Globus pallidus (tissue), 1 donor: ENCODE data around the gene SERTAD1.

Experiments used
- DNase-seq: peaks from one replicate; pipeline ENCODE4 v3.0.0-alpha.2; 2015; ENCODE audit warnings: low spot score

The SERTAD1 gene

GRCh38 chr19:40400559-40400958 lies 25.2 kb downstream of the SERTAD1 start:
- no peak for DNase-seq

DNA sequence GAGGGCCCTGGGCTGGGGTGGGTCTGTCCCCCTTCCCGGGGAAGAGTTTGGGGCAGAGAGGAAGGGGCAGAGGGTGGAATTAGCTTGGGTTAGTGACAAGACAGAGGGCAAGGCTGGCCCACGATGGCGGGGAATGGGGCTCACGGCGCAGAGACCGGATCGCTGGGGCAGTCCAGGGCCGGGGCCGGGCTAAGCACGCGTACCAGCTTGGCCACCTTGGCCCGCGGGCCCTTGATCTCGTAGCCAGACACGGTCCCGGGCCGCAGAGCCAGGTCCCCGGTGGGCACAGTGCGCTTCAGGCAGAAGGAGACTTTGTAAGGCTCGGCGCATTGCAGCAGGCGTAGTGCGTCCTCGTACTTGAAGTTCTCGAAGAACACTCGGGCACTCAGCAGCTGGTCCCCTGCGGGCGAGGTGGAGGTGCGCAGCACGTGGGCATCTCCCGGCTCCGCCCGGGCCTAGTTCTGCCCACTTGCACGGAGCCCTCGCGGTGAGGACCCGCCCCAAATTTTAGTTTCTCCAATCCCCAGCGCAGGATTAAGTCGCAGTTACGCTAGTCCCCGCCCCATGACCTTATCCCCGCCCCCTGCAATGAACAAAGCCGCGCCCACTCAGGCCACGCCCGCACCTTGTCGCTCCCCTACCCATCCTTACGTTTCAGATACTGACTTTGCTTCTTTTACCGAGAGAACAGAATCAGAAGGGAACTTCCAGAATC lies 27.2 kb downstream of the SERTAD1 start:
- no peak for DNase-seq

DNA sequence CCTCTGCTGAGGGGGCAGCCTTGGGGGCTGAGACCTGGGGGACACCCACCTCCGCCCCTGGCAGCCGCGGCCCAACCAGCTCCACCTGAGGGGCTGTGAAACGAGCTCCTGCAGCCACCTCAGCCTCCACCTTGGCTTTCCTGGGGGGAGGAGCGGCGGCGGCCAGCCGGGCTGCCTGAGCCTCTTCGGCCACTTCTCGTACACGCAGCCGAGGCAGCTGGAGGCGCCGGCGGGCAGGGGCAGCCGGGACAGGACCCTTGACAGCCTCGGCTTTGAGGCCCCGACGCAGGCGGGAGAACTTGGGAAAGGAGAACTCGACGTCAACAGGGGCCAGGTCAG lies 28.3 kb downstream of the SERTAD1 start:
- DNase-seq: no peak

GRCh38 chr19:40396886-40397567 lies 28.8 kb downstream of the SERTAD1 start:
- no peak for DNase-seq

DNA sequence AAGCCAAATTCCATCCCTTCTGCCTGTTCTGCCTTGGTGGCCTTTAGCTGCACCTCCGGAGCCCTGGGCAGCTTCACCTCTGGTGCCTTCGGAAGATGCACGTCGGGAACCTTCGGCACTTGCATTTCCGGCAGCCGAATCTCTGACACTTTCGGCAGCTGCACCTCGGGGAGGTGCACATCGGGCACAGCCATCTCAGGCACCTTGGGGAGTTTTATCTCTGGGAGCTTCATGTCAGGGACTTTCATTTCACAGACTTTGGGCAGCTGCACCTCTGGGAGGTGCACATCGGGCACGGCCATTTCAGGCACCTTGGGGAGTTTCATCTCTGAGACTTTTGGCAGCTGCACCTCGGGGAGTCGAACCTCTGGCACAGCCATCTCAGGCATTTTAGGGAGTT lies 29.8 kb downstream of the SERTAD1 start:
- no peak for DNase-seq

GRCh38 chr19:40394816-40395210 lies 31.0 kb downstream of the SERTAD1 start:
- no peak for DNase-seq

GRCh38 chr19:40393894-40394815 lies 31.6 kb downstream of the SERTAD1 start:
- DNase-seq: no peak

DNA sequence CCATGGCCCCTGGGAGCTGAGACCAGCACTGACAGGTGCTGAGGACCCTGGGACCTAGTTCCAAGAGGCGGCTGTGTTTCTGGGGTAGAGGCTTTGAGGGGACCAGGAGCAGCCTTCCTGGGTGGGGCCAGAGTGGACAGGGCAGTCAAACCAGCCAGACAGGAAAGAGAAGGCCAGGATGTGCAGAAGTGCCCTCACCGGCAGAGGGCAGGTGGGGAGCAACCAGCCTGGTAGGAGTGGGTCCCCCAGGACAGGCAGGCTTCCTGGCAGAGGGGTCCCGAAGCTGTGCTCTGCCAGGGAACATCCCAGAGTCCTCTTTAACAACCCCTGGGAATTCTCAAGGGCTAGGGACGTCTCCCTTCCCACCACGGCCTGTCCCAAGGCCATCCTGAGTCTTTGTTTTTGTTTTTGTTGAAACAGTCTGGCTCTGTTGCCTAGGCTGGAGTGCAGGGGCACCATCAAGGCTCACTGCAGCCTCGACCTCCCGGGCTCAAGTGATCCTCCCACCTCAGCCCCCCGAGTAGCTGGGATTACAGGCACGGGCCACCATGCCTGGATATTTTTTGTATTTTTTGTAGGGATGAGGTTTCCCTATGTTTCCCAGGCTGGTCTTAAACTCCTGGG lies 32.8 kb downstream of the SERTAD1 start:
- no peak for DNase-seq

GRCh38 chr19:40392123-40392522 lies 33.7 kb downstream of the SERTAD1 start:
- DNase-seq: no peak

DNA sequence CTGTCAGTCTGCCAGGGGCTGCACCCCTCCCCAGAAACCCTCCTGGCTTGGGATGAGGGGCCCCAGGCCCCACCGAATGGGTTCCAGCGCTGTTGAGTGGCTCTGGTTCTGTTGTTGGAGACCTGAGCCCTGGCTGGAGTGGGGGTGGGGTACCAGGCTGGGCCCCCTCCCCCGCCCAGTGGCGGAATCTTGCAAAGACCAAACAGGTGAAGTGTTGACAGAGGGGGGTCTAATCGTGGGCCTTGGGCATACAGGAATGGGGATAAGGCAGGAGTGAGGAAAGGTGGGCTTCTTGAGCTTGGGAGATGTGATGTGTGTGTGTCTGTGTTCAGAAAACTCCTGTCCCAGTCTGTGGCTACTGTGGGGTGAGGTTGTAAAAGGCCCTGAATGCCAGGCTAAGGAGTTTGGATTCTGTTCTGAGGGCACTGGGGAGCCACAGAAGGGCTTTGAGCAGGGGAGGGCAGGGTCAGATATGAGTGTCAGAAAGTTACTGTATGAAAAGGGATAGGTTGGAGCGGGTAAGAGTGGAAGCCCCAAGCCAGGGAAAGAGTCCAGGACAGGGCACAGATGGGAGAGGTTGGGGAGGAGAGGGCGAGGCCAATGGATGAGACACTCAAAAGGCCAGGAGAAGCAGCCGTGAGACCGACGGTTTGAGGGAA lies 35.6 kb downstream of the SERTAD1 start, which contains the start of gene HIPK4:
Gene HIPK4, minus strand, starts transcription at position 98 of the 659 bp plus-strand sequence. CDS start 279 bp downstream, outside the sequence.
- DNase-seq: no peak

DNA sequence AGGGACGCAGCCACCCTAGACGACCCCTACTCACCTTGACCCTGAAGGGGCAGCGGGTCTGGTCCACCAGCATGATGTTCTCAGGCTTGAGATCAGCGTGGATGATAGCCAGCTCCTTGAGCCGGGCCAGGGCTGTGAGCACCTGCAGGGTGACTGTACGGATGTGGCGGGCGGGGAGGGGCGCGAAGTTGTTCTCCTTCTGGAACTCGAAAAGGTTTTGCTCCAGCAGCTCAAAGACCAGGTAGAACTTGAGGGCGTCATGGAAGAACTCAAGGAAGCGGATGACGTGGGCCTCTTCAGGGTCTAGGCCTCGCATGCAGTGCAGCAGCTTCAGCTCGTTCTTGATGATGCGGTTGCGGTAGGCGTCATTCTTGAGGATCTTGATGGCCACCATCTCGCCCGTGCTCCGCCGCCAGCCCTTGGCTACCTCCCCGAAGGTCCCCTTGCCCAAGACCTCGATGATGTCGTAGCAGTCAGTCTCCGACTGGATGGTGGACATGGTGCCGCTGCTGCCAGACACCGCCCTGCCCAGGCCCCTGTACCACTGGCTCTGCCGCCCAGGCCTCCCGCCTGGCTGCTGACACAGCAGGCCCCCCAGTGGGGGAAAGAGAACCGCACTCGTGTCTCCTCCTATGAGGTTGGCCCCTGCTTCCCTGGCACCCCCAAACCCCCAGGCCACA lies 36.2 kb downstream of the SERTAD1 start:
- DNase-seq: no peak

- DNase-seq: no peak
Observed at GRCh38 chr19:40388481-40388880, 37.3 kb downstream of the SERTAD1 start.

DNA sequence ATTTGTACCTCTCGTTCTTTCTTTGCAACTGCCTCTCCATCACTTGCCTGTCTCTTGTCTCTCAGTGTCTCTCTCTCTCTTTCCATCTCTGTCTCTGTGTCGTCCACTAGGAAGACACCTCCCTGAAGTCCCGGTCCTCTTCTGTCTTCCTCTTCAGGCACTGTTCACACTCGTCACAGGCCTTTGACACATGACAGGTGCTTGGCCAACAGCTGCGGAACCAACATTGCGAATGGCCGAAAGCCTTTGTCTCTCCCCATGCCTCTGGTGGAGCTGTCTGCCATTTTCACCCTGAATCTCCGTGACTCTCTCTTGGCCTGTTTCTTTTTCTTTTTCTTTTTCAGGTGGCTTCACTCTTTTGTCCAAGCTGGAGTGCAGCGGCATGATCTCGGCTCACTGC lies 38.6 kb downstream of the SERTAD1 start:
- DNase-seq: no peak

GRCh38 chr19:40383668-40384248 lies 42.0 kb downstream of the SERTAD1 start:
- DNase-seq: no peak

DNA sequence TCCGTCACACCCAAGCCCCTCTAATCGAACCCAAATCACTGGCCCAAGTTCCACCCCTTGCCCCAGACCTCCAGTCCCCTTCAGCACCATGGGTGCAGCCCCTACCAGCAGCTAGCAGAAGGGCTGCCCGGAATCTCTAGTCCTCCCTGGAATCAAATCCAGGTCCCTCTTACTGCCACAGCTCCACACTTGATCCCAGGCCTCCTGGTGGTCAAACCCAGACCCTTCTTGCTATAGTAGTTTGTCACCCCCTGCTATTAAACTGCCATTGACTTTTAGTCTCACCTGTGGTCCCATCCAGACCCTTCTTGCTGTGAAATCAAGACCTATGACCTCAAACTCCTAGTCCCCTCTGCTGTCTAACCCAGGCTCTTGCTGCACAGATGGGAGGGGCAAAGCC lies 44.5 kb downstream of the SERTAD1 start:
- DNase-seq: no peak

GRCh38 chr19:40380199-40381037 lies 45.4 kb downstream of the SERTAD1 start:
- DNase-seq: no peak

DNA sequence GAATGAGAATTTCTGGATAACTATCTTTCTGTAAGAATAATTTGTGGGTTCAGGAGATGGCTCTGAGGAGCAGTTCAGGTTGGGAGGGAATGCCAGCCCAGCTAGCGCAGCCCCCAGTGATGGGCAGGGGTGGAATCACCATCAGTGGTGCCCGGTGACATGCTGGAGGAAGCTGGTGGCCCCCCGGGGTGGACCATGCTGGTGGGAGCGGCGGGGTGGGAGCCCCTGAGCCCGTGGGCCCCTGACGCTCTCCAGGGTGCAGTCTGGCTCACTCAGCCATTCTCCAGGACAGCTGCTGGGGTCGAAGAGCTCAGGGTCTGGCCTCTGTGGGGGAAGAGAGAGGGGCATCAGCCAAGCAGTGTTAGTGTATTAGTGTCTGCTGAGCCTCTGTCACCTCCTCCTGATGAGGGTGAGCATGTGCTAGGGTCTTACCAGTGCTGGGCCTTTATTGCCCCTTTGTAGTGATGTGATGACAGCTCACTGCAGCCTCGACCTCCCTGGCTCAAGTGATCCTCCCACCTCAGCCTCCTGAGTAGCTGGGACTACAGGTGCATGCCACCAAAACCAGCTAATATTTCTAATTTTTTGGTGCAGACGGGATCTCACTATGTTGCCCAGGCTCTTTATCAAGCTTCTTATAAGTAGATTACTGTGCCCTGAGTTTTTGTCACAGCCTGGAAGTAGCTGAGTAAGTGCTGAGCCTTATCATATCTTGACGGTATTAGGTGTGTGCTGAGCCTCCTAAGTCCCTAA lies 46.2 kb downstream of the SERTAD1 start:
- DNase-seq: no peak

DNA sequence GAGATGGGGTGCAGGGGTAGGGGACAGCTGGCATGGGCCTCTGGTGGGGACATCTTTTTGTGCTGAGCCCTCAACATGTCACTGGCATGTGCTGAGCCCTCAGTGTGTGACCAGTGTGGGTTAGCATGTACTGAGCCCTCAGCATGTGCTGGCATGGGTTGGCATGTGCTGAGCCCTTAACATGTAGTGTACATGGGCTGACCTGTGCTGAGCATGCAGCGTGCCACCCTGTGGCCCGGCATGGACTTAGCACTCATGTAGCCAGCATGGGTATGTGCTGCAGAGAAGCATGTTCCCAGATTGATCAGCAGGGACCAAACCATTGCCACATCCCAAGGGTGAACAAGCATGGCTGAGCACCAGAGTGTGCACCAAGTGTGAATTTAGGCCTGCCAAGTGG lies 47.3 kb downstream of the SERTAD1 start:
- DNase-seq: no peak

GRCh38 chr19:40377876-40378385 lies 47.9 kb downstream of the SERTAD1 start:
- DNase-seq: no peak
